Natural killer cell (primary cell): ENCODE measurements around the gene APRT. TPM values are rescaled to one million over a fixed set of nuclear protein-coding genes. Genes with fewer than 3 reads are reported as not detected.

Experiments used
- ATAC-seq, 3 donors: fragments of 150-1000 bp in 2 of 3; fragments of 200-7000 bp in 1 of 3; cut with Tn5 transposase; 1 replicate in 1 of 3; 2 replicates in 2 of 3; pipeline ENCODE4 v1.10.0; 2021; ENCODE audit warnings: mild to moderate bottlenecking in 2 of 3, moderate library complexity in 2 of 3
- DNase-seq, 2 donors: peaks; one replicate each; pipeline versions ENCODE4 v3.0.0 to v3.0.0-alpha.2; 2013 to 2021; ENCODE audit warnings: mixed read lengths in 1 of 2
- H3K27ac ChIP-seq: one replicate; pipeline ENCODE4 v1.5.1; 2013; ENCODE audit warnings: mild to moderate bottlenecking, low read length
- H3K27me3 ChIP-seq: one replicate; pipeline ENCODE4 v1.6.1; 2013; ENCODE audit warnings: low read length; ENCODE audit not compliant: control insufficient read depth, insufficient read depth
- H3K36me3 ChIP-seq: one replicate; pipeline ENCODE4 v1.6.1; 2013; ENCODE audit warnings: low read length; ENCODE audit not compliant: control insufficient read depth, insufficient read depth
- H3K4me1 ChIP-seq: one replicate; pipeline ENCODE4 v1.6.1; 2013; ENCODE audit warnings: low read length; ENCODE audit not compliant: control insufficient read depth, insufficient read depth
- H3K4me3 ChIP-seq: one replicate; pipeline ENCODE4 v1.5.1; 2013; ENCODE audit warnings: low read length
- H3K9me3 ChIP-seq: one replicate; pipeline ENCODE4 v1.6.1; 2013; ENCODE audit warnings: low read length; ENCODE audit not compliant: control insufficient read depth, insufficient read depth
- H3K27ac Mint-ChIP-seq, 2 donors: one replicate each; pipeline ENCODE4 v1.8.0; 2022; ENCODE audit warnings: mild to moderate bottlenecking in 2 of 2, mixed read lengths in 2 of 2, moderate library complexity in 1 of 2
- H3K27me3 Mint-ChIP-seq, 2 donors: one replicate each; pipeline ENCODE4 v1.8.0; 2022; ENCODE audit warnings: low read depth in 2 of 2, mixed read lengths in 2 of 2
- H3K36me3 Mint-ChIP-seq: one replicate; pipeline ENCODE4 v1.8.0; 2022; ENCODE audit warnings: mixed read lengths
- H3K4me1 Mint-ChIP-seq, 2 donors: one replicate each; pipeline ENCODE4 v1.8.0; 2022; ENCODE audit warnings: mixed read lengths in 2 of 2
- H3K4me3 Mint-ChIP-seq: one replicate; pipeline ENCODE4 v1.8.0; 2022; ENCODE audit warnings: mild to moderate bottlenecking, moderate library complexity, mixed read lengths
- H3K9me3 Mint-ChIP-seq, 2 donors: one replicate each; pipeline ENCODE4 v1.8.0; 2022; ENCODE audit warnings: mixed read lengths in 2 of 2
- CTCF ChIP-seq: fragments of 200-600 bp; IDR thresholded peaks from one replicate; pipeline ENCODE4 v1.8.0; 2022; ENCODE audit warnings: antibody characterized with exemption
- WGBS: methylation state at CpG from one replicate; pipeline ENCODE4 v1.1.7; 2013; ENCODE audit warnings: missing lambda C conversion rate; ENCODE audit not compliant: insufficient coverage; 5-methylcytosine and 5-hydroxymethylcytosine counted together
- intact Hi-C: fragments of 100-400 bp; cut with micrococcal nuclease; formaldehyde crosslinking; loops from one replicate; pipeline ENCODE4 v1.14.2; 2022
- total RNA-seq, 4 donors: library from RNA; stranded (reverse); fragments of 120-200 nt in 1 of 4; gene quantifications; one replicate each; pipeline versions ENCODE4 v1.2.3 to v1.2.4, GENCODE V29; 2013 to 2022

The APRT gene
- total RNA-seq, 3 donors from 2014 or later (not counting 1 experiment from before 2014, with no cell fraction given): 118 to 123 (median 120) TPM

- peaks cover 18% of the 10 kb centered on the region for H3K36me3 ChIP-seq
- 94% methylated on average over 24 of the region's 24 CpGs for WGBS
- DNase-seq: no peak
- Mint-ChIP-seq H3K9me3 (no peaks in the 10 kb centered on the region), H3K27me3 (no peaks in the 10 kb centered on the region), H3K27ac (no peak overlapping the region), H3K4me3 (no peak overlapping the region), H3K36me3 (no peaks in the 10 kb centered on the region), H3K4me1 (no peaks in the 10 kb centered on the region)
- no peak overlapping the region for H3K27ac ChIP-seq
- no peak for TF ChIP-seq CTCF
- no peaks in the 10 kb centered on the region for H3K27me3 ChIP-seq
- no peaks in the 10 kb centered on the region for H3K9me3 ChIP-seq
- H3K4me1 ChIP-seq: no peaks in the 10 kb centered on the region
- no peak for ATAC-seq
- intact Hi-C loops: no loop called here
- H3K4me3 ChIP-seq: no peak overlapping the region
Observed at GRCh38 chr16:88822281-88823040, 10.7 kb upstream of the APRT start.

GRCh38 chr16:88821168-88821850, 9.6 kb upstream of the APRT start:
- no peaks in the 10 kb centered on the region for H3K4me1 ChIP-seq
- intact Hi-C loops: no loop called here
- H3K27ac ChIP-seq: no peak overlapping the region
- H3K9me3 ChIP-seq: no peaks in the 10 kb centered on the region
- WGBS: 96% methylated on average over 22 of the region's 22 CpGs
- no peak overlapping the region for H3K4me3 ChIP-seq
- no peak for TF ChIP-seq CTCF
- Mint-ChIP-seq H3K27ac (no peak overlapping the region), H3K9me3 (no peaks in the 10 kb centered on the region), H3K4me1 (no peaks in the 10 kb centered on the region), H3K36me3 (no peaks in the 10 kb centered on the region), H3K27me3 (no peaks in the 10 kb centered on the region), H3K4me3 (no peak overlapping the region)
- ATAC-seq (no peak), DNase-seq (no peak)
- no peaks in the 10 kb centered on the region for H3K27me3 ChIP-seq
- H3K36me3 ChIP-seq: peaks cover 18% of the 10 kb centered on the region

- no peaks in the 10 kb centered on the region for H3K4me1 Mint-ChIP-seq
- no peak overlapping the region for H3K4me3 Mint-ChIP-seq
- DNase-seq (no peak), ATAC-seq (no peak)
- WGBS: 92% methylated on average over 20 of the region's 20 CpGs
- no peaks in the 10 kb centered on the region for H3K36me3 Mint-ChIP-seq
- TF ChIP-seq CTCF: no peak
- no peaks in the 10 kb centered on the region for H3K9me3 Mint-ChIP-seq
- intact Hi-C loops: no loop called here
- Histone ChIP-seq H3K27ac (no peak overlapping the region), H3K36me3 (peaks cover 17% of the 10 kb centered on the region), H3K9me3 (no peaks in the 10 kb centered on the region), H3K27me3 (no peaks in the 10 kb centered on the region), H3K4me3 (no peak overlapping the region), H3K4me1 (no peaks in the 10 kb centered on the region)
- H3K27ac Mint-ChIP-seq: no peak overlapping the region
- H3K27me3 Mint-ChIP-seq: no peaks in the 10 kb centered on the region
Observed at GRCh38 chr16:88820385-88821025, 8.8 kb upstream of the APRT start.
